CD8-positive, alpha-beta memory T cell (primary cell): ENCODE data around the gene TBX10. TPM values are rescaled to one million over a fixed set of nuclear protein-coding genes. Genes with fewer than 3 reads are reported as not detected.

Experiments
- CTCF ChIA-PET: fragments of 350-600 bp; sonication (Branson Sonifier 250); formaldehyde crosslinking; loops from one replicate; lab custom pipeline; 2021; ENCODE audit warnings: antibody characterized with exemption; lab: Charles Lee
- POLR2A ChIA-PET: fragments of 350-600 bp; sonication (Branson Sonifier 250); formaldehyde crosslinking; loops from one replicate; lab custom pipeline; 2021; ENCODE audit warnings: antibody characterized with exemption; lab: Charles Lee
- DNase-seq, 5 donors: peaks; one replicate each; pipeline versions ENCODE4 v3.0.0 to v3.0.0-alpha.2; 2020 to 2022; ENCODE audit warnings: mixed read lengths in 1 of 5
- H3K27ac ChIP-seq: one replicate; pipeline ENCODE4 v1.7.0; 2013; ENCODE audit warnings: low read depth, mild to moderate bottlenecking, low read length, moderate library complexity
- H3K27me3 ChIP-seq: 2 replicates; pipeline ENCODE4 v1.7.0; 2013; ENCODE audit warnings: low read length, mild to moderate bottlenecking; ENCODE audit not compliant: insufficient read depth, poor library complexity, severe bottlenecking
- H3K36me3 ChIP-seq: 2 replicates; pipeline ENCODE4 v1.7.0; 2013; ENCODE audit warnings: mild to moderate bottlenecking, low read length, moderate library complexity; ENCODE audit not compliant: insufficient read depth
- H3K4me1 ChIP-seq: 2 replicates; pipeline ENCODE4 v1.7.0; 2013; ENCODE audit warnings: mild to moderate bottlenecking, low read length, moderate library complexity; ENCODE audit not compliant: insufficient read depth
- H3K4me3 ChIP-seq: 2 replicates; pipeline ENCODE4 v1.7.0; 2013; ENCODE audit warnings: mild to moderate bottlenecking, low read length
- H3K9me3 ChIP-seq: 2 replicates; pipeline ENCODE4 v1.7.0; 2013; ENCODE audit warnings: mild to moderate bottlenecking, low read length
- H3K27ac Mint-ChIP-seq, 8 donors: one replicate each; pipeline ENCODE4 v1.8.0; 2020 to 2021; ENCODE audit warnings: mixed read lengths in 8 of 8, mild to moderate bottlenecking in 6 of 8, inconsistent platforms in 3 of 8, moderate library complexity in 3 of 8
- H3K27me3 Mint-ChIP-seq, 2 donors: one replicate each; pipeline ENCODE4 v1.8.0; 2020 to 2021; ENCODE audit warnings: mixed read lengths in 2 of 2, mild to moderate bottlenecking in 1 of 2, moderate library complexity in 1 of 2
- H3K36me3 Mint-ChIP-seq, 3 donors: one replicate each; pipeline ENCODE4 v1.8.0; 2020 to 2021; ENCODE audit warnings: mixed read lengths in 3 of 3, inconsistent platforms in 1 of 3, mild to moderate bottlenecking in 1 of 3
- H3K4me1 Mint-ChIP-seq, 3 donors: one replicate each; pipeline ENCODE4 v1.8.0; 2020 to 2021; ENCODE audit warnings: mixed read lengths in 3 of 3, inconsistent platforms in 1 of 3, mild to moderate bottlenecking in 1 of 3
- H3K4me3 Mint-ChIP-seq, 7 donors: one replicate each; pipeline ENCODE4 v1.8.0; 2020 to 2021; ENCODE audit warnings: mixed read lengths in 7 of 7, mild to moderate bottlenecking in 6 of 7, moderate library complexity in 4 of 7, inconsistent platforms in 2 of 7
- H3K9me3 Mint-ChIP-seq, 5 donors: one replicate each; pipeline ENCODE4 v1.8.0; 2020 to 2022; ENCODE audit warnings: mixed read lengths in 5 of 5, mild to moderate bottlenecking in 3 of 5, moderate library complexity in 2 of 5, inconsistent platforms in 1 of 5
- polyA plus RNA-seq: library from polyadenylated mRNA; unstranded; fragments of 300-500 nt; fragmentation: Illumina TruSeq; gene quantifications from one replicate; pipeline ENCODE4 v1.2.3, GENCODE V29; 2021
- total RNA-seq, 2 experiments: library from RNA; stranded (reverse); gene quantifications; one replicate each; pipeline ENCODE4 v1.2.3, GENCODE V29; 2021

The TBX10 gene
- total and polyA plus RNA-seq, 3 experiments from 2014 or later, result not detected

GRCh38 chr11:67651976-67652781, 12.6 kb upstream of the TBX10 start:
- Histone ChIP-seq H3K27me3 (no peaks in the 10 kb centered on the region), H3K4me3 (no peak overlapping the region), H3K36me3 (no peaks in the 10 kb centered on the region), H3K4me1 (peaks cover 31% of the 10 kb centered on the region), H3K27ac (no peak overlapping the region), H3K9me3 (no peaks in the 10 kb centered on the region)
- Mint-ChIP-seq H3K36me3 (peaks cover 0 to 4% (median 0%) of the 10 kb centered on the region in 3 donors), H3K4me3 (peak overlapping the region in 1 of 7 donors; percentile 9), H3K9me3 (no peaks in the 10 kb centered on the region), H3K4me1 (peaks cover 26 to 37% (median 37%) of the 10 kb centered on the region in 3 donors), H3K27ac (peak overlapping the region in 2 of 8 donors; percentile 12 to 13), H3K27me3 (no peaks in the 10 kb centered on the region)
- POLR2A ChIA-PET, result interaction anchor here (1.3 kb wide), 1 partner anchor 22 kb away, joined by 4 read pairs; the partner anchor contains the start of gene NUDT8
- CTCF ChIA-PET, result interaction anchor here (1.3 to 9.3 kb wide), 2 partner anchors 22 to 134 kb away, joined by 3 to 80 read pairs; partner anchors contain the start of gene NUDT8
- DNase-seq, result no peak

GRCh38 chr11:67649634-67650510, 10.3 kb upstream of the TBX10 start:
- no peaks in the 10 kb centered on the region for H3K9me3 ChIP-seq
- H3K27me3 ChIP-seq, result no peaks in the 10 kb centered on the region
- ChIA-PET CTCF (interaction anchor here (1.0 to 9.3 kb wide), 7 partner anchors 9 to 42 kb away, joined by 3 to 80 read pairs (median 7); partner anchors contain the start of gene NUDT8), POLR2A (interaction anchor here (1.3 to 1.5 kb wide), 2 partner anchors 20 to 21 kb away, joined by 6 to 8 read pairs; partner anchors contain the start of gene NUDT8)
- H3K36me3 ChIP-seq, result no peaks in the 10 kb centered on the region
- Mint-ChIP-seq H3K36me3 (peaks cover 0 to 4% (median 0%) of the 10 kb centered on the region in 3 donors), H3K27ac (peak overlapping the region; percentile 93 to 98 (median 95)), H3K4me1 (peaks cover 39 to 51% (median 49%) of the 10 kb centered on the region in 3 donors), H3K27me3 (no peaks in the 10 kb centered on the region), H3K9me3 (no peaks in the 10 kb centered on the region), H3K4me3 (peak overlapping the region; percentile 93 to 96 (median 95))
- H3K4me3 ChIP-seq, result peak overlapping the region; percentile 61
- peaks cover 44% of the 10 kb centered on the region for H3K4me1 ChIP-seq
- peak in 1 of 5 donors; percentile 8 for DNase-seq
- peak overlapping the region; percentile 64 for H3K27ac ChIP-seq

GRCh38 chr11:67648796-67649613, 9.4 kb upstream of the TBX10 start:
- POLR2A ChIA-PET, result interaction anchor here (1.3 to 1.5 kb wide), 2 partner anchors 19 to 20 kb away, joined by 6 to 8 read pairs; partner anchors contain the start of gene NUDT8
- peak overlapping the region in 5 of 7 donors; percentile 9 to 60 (median 26) for H3K4me3 Mint-ChIP-seq
- H3K27ac ChIP-seq, result no peak overlapping the region

GRCh38 chr11:67648140-67648795, 8.7 kb upstream of the TBX10 start:
- POLR2A ChIA-PET, result interaction anchor here (1.5 kb wide), 1 partner anchor 20 kb away, joined by 6 read pairs; no protein-coding TSS in a partner anchor
- CTCF ChIA-PET, result interaction anchor here (1.5 to 9.3 kb wide), 6 partner anchors 9 to 40 kb away, joined by 4 to 80 read pairs (median 8); partner anchors contain the start of genes NUDT8 and TBX10
- peak in 4 of 5 donors; percentile 34 to 73 (median 55) for DNase-seq
- Histone ChIP-seq H3K9me3 (no peaks in the 10 kb centered on the region), H3K27ac (no peak overlapping the region), H3K27me3 (no peaks in the 10 kb centered on the region), H3K4me3 (no peak overlapping the region), H3K36me3 (no peaks in the 10 kb centered on the region), H3K4me1 (peaks cover 44% of the 10 kb centered on the region)
- no peaks in the 10 kb centered on the region for H3K9me3 Mint-ChIP-seq
- peak overlapping the region in 6 of 8 donors; percentile 24 to 79 (median 50) for H3K27ac Mint-ChIP-seq
- no peaks in the 10 kb centered on the region for H3K27me3 Mint-ChIP-seq
- peak overlapping the region in 5 of 7 donors; percentile 29 to 68 (median 39) for H3K4me3 Mint-ChIP-seq
- H3K4me1 Mint-ChIP-seq, result peaks cover 39 to 53% (median 49%) of the 10 kb centered on the region in 3 donors
- H3K36me3 Mint-ChIP-seq, result peaks cover 0 to 4% (median 0%) of the 10 kb centered on the region in 3 donors

More at GRCh38 chr11:67648796-67649613, 9.4 kb upstream of the TBX10 start:
- DNase-seq, result peak in 1 of 5 donors; percentile 47
- H3K4me1 ChIP-seq, result peaks cover 44% of the 10 kb centered on the region
- H3K36me3 ChIP-seq, result no peaks in the 10 kb centered on the region
- Mint-ChIP-seq H3K4me1 (peaks cover 39 to 53% (median 49%) of the 10 kb centered on the region in 3 donors), H3K27ac (peak overlapping the region in 5 of 8 donors; percentile 26 to 95 (median 84)), H3K9me3 (no peaks in the 10 kb centered on the region), H3K36me3 (peaks cover 0 to 4% (median 0%) of the 10 kb centered on the region in 3 donors), H3K27me3 (no peaks in the 10 kb centered on the region)
- no peak overlapping the region for H3K4me3 ChIP-seq
- H3K9me3 ChIP-seq, result no peaks in the 10 kb centered on the region
- H3K27me3 ChIP-seq, result no peaks in the 10 kb centered on the region
- CTCF ChIA-PET, result interaction anchor here (1.5 to 9.3 kb wide), 6 partner anchors 10 to 41 kb away, joined by 4 to 80 read pairs (median 8); partner anchors contain the start of genes NUDT8 and TBX10

GRCh38 chr11:67647471-67647870, 7.9 kb upstream of the TBX10 start:
- Histone ChIP-seq H3K36me3 (no peaks in the 10 kb centered on the region), H3K4me3 (no peak overlapping the region), H3K4me1 (peaks cover 44% of the 10 kb centered on the region), H3K9me3 (no peaks in the 10 kb centered on the region), H3K27me3 (no peaks in the 10 kb centered on the region), H3K27ac (no peak overlapping the region)
- ChIA-PET CTCF (interaction anchor here (1.8 to 9.3 kb wide), 3 partner anchors 8 to 18 kb away, joined by 6 to 80 read pairs (median 8); partner anchors contain the start of genes NUDT8 and TBX10), POLR2A (interaction anchor here (1.2 kb wide), 1 partner anchor 19 kb away, joined by 4 read pairs; no protein-coding TSS in a partner anchor)
- peak overlapping the region in 1 of 7 donors; percentile 34 for H3K4me3 Mint-ChIP-seq
- peak in 1 of 5 donors; percentile 41 for DNase-seq
- no peaks in the 10 kb centered on the region for H3K27me3 Mint-ChIP-seq
- H3K9me3 Mint-ChIP-seq, result no peaks in the 10 kb centered on the region
- peaks cover 39 to 53% (median 49%) of the 10 kb centered on the region in 3 donors for H3K4me1 Mint-ChIP-seq
- peak overlapping the region in 4 of 8 donors; percentile 32 to 73 (median 68) for H3K27ac Mint-ChIP-seq
- H3K36me3 Mint-ChIP-seq, result peaks cover 0 to 4% (median 0%) of the 10 kb centered on the region in 3 donors

- POLR2A ChIA-PET, result interaction anchor here (1.2 kb wide), 1 partner anchor 18 kb away, joined by 4 read pairs; no protein-coding TSS in a partner anchor
- Mint-ChIP-seq H3K36me3 (peaks cover 0 to 4% (median 0%) of the 10 kb centered on the region in 3 donors), H3K27me3 (no peaks in the 10 kb centered on the region), H3K4me3 (peak overlapping the region; percentile 36 to 80 (median 75)), H3K9me3 (no peaks in the 10 kb centered on the region), H3K4me1 (peaks cover 39 to 53% (median 49%) of the 10 kb centered on the region in 3 donors), H3K27ac (peak overlapping the region in 7 of 8 donors; percentile 31 to 94 (median 58))
- peaks cover 44% of the 10 kb centered on the region for H3K4me1 ChIP-seq
- no peak overlapping the region for H3K27ac ChIP-seq
- no peaks in the 10 kb centered on the region for H3K36me3 ChIP-seq
- CTCF ChIA-PET, result interaction anchor here (1.0 to 9.3 kb wide), 5 partner anchors 9 to 67 kb away, joined by 3 to 80 read pairs (median 3); partner anchors contain the start of gene NUDT8
- peak in 4 of 5 donors; percentile 25 to 60 (median 34) for DNase-seq
- H3K27me3 ChIP-seq, result no peaks in the 10 kb centered on the region
- H3K9me3 ChIP-seq, result no peaks in the 10 kb centered on the region
- peak overlapping the region; percentile 26 for H3K4me3 ChIP-seq
These were observed 7.2 kb upstream of the TBX10 start for GRCh38 chr11:67646535-67647336.
